GM19351 (cell line): ENCODE data around the gene MS4A7.
"Not testable (repeated sequence)": the region's sequence is repeated elsewhere in the genome, so short reads cannot be mapped to it uniquely, and the experiment has no call there.

Experiments
- ATAC-seq: cut with Tn5 transposase; IDR thresholded peaks from one replicate; pipeline ENCODE4 v1.9.1; 2021; ENCODE audit warnings: mild to moderate bottlenecking, moderate library complexity; ENCODE audit not compliant: unreplicated experiment

MS4A7 gene, protein sequence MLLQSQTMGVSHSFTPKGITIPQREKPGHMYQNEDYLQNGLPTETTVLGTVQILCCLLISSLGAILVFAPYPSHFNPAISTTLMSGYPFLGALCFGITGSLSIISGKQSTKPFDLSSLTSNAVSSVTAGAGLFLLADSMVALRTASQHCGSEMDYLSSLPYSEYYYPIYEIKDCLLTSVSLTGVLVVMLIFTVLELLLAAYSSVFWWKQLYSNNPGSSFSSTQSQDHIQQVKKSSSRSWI

DNA sequence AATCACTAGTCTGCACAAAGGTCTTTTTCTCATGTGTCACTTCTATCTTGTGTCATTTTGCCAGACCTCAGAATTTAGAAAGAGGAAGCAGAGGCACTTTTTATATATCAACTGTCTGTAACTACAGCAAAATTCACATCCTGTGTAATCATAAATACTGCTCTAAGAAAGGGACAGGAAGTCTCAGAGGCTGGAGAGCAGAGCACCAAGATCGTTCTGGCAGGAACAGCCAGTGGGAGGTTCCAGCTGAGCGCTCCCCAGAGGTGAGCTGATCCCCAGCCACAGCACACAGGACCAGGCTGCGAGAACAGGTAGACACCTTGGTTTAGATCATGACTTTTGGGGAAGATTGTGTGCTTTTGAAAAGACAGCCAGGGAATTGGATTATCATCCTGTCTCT lies at the start of gene MS4A7:
MS4A7 (plus strand) TSS at position 179 of the 400 bp plus-strand sequence. CDS start 4,610 bp downstream, outside the sequence.
- ATAC-seq, result peak; percentile 89

DNA sequence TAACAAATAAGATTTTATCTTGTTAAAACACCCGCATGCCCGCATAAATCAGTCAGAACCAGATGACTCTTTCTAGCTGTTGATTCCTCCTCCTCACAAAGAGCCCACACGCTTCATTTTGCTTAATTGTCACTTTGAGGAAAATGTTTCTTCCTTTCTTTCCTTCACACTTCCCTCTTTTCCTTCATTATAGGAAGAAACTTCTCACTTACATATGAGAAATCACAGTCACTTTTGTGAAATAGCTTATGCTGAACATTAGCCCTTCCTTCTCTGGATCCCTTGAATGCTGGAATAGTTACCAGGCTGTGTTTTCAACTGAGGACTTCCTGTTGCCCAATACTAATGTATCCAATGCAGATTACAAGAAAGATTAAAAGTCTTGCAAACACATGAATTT lies 45.5 kb upstream of the MS4A7 start:
- no peak for ATAC-seq

DNA sequence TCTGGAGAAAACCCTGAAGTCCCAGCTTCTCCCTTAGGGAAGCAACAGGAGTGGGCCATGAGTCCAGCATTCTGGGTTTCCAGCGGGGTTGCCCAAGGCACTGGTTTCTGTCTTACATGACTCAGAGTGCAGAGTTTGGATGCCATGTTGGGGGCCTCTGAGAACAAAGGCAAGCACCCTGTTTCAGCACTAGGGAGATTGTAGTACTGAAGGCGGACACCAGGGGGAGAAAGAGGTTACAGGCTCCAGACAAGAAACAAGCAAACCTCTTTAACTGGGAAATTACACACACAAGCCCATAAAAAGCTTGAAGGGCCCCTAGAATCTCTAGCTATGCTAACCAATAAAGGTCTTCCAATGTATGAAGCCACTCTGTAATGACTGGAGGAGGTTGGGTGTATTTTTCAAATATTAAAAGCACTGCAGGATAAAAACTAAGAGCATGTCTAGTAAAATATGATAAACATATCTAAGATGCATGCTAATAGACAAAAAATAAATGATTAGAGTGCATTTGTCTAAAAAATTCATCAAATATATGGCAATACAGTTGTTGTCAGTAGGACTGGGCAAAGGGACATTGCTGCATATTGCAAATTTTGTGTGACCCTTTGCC lies 44.2 kb upstream of the MS4A7 start:
- peak; percentile 79 for ATAC-seq

DNA sequence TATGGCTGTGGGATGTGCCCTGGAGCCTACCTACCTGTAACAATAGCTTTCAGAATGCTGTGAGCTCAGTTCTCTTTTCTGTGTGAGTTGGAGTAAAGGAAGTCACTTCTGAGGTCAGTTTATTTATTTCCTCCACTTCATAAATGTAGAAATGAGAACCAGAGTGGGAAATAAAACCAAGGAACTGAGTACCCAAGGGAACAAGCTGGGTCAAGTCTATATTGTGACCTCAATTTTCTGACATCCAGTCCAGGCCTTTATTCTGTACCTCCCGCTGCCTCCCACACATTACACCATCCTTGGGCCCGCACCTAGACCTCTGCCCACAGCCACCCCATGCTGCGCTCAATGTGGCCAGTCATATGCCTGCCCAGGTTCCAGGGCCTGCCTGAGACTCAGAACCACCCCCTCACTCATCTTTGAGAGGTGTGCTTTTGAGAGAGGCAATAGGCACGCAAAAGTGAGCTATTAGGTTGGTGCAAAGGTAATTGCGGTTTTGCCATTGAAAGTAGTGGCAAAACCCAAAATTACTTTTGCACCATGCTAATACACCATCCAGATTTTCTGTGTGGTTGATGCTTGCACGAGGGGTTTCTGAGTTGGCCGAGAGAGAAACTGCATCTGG lies 41.5 kb upstream of the MS4A7 start:
- no peak for ATAC-seq

DNA sequence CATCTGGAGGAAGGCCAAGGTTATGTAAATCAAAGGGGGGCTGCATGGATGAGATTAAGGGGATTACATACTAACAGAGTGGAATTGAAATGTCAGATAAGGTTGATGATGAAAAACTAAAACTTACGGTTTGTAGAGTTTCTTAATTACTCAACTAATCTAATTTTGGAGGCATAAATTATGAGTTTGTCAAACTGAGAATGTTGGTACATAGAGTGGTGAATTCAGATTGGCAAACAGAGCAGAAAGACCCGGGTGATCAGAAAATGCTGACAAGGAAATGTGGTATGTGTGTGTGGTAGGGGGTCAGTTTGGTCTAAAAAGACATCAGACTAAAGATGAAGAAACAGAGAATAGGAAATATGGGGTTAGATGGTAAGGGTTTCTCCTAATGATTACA lies 40.3 kb upstream of the MS4A7 start:
- ATAC-seq, result no peak

DNA sequence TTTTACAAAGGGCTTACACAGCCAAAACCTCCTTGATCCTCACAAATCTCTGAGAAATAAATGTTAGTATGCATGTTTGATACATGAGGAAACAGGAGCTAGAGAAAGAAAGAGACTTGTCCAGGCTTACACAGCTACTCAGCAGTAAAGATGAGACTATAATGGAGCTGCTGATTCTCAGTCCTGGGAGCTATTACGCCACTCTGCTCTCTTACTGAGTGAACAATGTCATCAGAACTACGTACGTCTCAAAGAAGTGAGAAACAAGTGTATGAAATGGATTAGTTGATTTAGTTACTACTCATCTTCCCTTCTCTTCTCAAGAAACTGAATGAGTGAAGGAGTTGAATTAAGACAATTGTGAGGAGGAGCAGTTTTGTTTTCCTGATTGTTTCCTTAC lies 39.0 kb upstream of the MS4A7 start:
- ATAC-seq, result no peak

DNA sequence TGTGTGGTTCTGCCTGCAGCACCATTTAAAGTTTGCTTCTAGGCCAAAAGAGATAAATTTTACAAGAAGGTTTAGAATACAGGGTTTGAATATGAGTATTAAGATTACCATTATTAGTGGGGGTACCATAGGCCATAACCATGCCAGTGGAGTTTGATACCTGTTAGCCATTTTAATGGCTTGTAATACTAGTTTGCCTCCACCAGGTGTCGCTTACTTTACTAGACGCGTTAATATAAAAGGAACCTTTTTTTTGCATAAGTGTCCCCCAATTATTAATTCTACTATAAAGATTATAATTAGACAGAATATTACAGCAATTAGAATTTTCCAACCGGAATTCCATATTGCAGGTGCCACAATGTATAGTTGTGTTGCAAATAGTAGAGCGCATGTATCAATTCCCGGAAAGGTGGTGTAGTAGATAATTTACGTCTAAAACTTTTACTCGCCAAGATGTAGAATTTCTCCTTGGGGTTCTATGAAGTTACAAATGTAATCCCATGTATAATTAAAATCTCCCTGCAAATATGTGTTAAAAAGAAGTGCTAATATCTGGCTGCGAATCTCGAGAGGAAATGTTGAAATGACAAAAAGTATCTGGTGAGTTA lies 35.1 kb upstream of the MS4A7 start:
- ATAC-seq, result no peak

DNA sequence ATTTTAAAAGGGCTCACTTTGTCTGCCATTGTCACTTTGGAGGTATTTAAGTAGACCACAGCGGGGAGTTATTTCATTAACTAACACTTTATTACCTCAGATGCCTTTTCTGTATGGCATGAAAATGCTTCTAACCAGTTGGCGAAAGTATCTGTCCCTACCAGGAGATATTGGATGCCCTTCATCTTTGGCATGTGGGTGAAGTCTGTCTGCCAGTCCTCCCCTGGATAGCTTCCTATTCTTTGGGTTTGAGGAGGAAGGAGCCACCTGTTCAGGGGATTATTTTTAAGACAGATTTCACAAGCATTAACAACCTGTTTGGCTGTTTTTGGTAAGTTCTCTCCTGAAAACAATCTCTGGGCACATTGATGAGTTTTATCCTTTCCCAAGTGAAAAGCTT lies 34.2 kb upstream of the MS4A7 start:
- ATAC-seq, result no peak

DNA sequence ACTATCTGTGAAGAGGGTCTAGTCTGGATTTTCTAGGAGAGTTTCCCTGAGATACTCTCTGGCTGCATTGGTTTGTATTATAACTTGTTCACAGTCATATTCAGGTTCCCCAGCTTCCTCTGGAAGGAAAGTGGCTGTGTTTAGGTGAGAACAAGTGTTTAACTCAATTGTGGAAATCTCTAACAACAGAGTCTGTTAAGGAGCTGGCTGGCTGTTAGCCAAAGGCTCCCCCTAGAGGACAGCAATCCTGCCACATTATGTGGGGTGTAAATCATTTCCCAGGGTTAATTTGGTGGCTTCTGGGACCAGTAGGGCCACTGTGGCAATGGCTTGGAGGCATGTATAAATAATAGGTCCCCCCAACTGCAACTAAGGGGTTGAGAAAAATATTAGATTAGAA lies 32.8 kb upstream of the MS4A7 start:
- ATAC-seq, result peak; percentile 57

DNA sequence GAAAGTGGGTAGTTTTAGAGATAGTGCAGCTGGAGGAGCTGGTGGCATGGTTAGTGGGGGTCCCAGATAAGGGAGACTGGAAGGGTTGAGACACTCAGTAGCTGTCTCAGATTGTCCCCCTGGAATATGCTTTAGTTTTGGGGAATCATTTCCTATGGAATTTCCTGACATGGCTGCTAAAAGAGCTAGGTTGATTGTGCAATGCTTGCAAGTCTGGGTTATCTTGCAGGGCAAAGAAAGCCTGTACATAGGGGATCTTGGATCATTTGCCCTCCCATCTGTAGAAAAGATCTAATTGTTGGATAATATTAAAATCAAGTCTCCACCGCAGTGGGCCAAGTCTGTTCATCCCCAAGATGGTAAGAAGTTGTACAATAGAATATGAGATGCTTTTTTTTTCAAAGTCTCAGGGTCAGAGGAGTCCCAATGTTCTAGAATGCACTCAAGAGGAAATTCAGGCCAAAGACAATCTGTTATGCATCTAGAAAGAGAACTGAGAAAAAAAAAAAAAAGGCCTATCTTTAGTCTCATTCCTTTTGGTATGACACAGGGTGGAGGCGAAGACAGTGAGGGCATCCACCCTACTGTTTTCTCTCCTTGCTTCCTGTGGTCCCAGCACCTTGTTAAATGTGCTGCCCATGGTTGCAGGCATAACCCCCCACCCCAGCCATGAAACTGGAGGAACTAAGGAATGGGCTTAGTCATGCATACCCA lies 31.1 kb upstream of the MS4A7 start:
- no peak for ATAC-seq

DNA sequence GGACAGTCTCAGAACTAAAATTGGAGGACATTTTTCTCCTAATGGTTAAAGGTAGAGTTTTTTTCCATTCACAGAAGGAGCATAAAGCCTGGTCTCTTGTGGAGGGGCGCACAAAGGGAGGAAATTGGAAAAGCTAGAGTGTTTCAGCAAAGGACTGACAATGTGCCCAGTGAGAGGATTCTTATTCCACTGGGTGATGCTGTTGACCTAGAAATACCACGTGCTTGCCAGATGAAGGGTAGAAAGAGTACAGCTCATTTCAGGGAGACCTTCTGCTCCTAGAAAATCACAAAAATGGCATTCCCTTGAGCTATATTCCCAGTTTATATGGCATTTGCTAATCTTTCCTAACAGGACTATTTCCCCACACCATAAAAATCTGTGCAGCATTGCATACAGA lies 30.2 kb upstream of the MS4A7 start:
- ATAC-seq, result no peak

DNA sequence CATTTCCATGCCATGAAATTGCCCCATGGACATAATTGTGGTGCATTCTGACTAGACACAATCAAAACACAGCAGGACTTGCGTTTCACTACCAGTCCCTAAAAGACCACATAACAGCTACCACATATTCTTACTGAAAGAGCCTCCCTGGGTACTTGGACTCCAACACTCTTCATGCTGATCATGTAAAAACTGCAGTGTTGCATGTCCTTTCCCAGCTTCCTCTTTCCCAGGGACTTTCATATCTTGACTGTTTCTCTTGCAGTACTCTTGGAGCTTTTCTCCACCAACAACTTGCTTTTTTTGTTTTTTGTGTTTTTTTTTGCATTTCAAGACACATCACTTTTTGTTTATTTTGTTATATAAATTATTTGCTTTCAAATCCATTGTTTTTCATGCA lies 28.3 kb upstream of the MS4A7 start:
- ATAC-seq, result no peak

DNA sequence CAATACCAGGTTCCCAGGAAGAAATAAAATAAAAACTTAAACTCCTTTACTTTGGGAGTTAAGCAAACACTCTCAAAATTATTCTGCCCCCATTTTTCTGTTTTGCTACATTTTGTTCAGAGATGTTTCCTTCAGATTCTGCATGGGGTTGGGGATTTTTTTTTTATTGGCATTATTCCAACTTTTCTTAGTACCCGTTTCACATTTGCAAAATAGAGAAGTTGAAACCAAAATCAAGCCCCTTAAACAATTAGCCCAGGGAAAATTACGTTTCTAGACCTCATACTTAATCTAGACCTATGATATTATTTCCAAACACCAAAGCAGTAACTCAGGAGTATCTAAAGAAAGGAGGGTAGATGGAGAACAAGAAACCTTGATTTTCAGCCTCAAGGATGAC lies 20.6 kb upstream of the MS4A7 start:
- ATAC-seq, result no peak

DNA sequence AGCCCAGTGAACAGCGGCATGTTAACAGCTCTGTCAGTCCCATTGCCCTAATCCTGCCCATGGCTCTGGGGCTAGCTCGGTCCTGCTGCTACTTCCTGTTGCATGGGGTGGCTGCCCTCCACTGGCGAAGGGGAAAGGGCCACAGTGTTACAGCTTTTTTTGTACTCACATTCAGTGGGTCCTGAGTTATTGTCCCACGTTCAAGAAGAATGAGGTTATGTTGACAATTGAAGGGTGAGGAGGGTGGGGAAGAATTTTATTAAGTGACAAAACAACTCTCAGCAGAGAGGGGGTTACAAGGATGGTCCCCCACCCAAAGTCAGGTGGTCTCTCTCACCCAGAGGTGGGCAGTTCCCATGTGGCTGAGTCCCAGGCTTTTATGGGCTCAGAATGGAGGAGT lies 17.7 kb upstream of the MS4A7 start:
- no peak for ATAC-seq

DNA sequence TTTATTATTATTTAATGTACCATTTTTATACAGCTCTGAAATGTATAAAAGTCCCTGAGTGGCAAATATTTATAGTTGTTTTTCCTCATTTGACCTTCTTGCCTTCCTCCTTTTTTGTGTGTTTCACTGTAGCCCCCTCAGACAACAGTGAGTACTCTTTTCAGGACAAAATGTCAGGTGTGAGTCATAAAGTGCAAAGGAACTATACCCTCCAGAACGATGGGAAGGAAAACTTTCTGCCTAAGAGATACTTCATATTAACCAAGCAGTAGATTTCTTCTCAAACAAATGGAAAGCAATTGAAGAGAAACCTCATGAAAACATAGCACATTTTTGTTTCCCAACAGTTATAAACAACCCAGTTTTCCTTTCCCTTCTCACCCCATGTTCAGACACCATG lies 16.1 kb upstream of the MS4A7 start:
- no peak for ATAC-seq

DNA sequence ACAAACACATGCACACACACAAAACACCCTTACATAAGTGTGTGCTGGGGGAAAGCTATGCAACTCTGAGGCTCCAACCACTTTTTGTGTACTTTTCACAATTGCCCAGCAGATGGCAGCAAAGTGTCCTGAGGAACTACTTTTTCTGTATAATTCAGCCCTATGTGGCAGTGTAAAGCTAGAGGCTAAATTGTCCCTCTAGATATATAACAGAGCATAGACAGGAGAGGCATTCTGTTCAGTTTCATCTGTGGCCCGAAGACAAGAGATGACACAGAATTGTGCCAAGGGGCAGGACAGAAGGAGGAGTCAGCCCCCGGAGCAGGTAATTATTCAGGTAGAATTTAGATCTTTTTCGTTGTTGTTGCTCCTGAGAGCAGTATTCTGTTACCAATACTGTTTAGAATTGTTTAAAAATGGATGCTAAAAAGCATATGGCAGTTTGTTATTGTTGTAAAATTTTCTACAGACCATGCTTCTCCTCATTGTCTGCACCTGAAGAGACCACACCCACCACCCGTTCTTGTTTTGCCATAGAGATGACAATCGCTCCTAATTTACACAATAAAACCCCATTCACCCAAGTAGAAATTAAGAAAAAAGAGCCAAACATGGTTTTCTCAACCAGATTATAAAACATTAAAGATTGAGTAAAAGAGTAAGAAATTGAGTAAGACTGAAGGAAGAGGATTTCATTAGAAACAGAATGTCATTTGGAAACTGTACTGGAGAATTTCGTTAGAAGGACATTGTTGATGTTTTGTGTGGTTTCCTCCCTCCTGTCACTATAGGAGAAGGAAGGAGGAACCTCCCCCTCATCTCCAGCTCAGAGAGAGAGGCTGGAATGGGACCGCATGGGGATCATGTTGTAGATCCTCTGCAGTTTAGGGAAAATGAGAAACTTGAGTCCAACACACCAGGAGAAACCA lies 14.5 kb upstream of the MS4A7 start:
- peak; percentile 73 for ATAC-seq

DNA sequence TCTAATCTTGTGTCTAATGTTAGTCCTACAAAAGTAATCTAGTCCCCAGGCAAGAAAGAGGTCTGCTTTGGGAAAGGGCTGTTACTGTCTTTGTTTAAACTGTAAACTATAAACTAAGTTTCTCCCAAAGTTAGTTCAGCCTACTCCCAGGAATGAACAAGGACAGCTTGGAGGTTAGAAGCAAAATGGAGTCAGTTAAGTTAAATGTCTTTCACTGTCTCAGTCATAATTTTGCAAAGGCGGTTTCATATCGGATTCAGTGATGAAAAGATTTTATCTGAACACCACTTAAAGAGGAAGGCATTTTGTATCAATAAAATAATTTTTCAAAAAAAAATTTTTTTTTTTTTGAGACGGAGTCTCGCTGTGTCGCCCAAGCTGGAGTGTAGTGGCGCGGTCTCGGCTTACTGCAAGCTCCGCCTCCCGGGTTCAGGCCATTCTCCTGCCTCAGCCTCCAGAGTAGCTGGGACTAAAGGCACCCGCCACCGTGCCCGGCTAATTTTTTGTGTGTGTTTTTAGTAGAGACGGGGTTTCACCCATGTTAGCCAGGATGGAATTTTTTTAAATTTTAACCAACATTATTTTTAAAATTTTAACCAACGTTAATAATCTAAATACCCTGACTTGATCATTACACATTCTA lies 11.9 kb upstream of the MS4A7 start:
- ATAC-seq, result not testable (repeated sequence)

DNA sequence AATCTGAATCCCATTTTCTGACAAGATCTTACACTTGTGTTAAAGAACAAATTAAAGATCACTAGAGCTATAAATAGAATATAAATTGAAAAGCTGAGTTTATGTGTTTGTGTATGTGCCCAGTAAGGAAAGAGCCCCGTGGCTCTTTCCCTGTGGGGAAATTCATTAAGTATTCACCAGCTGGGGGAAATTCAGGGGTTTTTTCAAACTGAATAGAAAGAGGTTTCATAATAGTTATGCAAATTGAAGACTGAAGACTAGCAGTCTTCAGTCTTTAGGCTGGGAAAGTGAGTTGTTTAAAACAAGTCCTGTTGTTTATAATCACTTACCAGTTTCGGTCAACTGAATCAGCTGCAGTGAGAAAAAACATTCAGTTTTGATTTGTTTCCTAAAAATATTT lies 11.3 kb upstream of the MS4A7 start:
- peak; percentile 79 for ATAC-seq

DNA sequence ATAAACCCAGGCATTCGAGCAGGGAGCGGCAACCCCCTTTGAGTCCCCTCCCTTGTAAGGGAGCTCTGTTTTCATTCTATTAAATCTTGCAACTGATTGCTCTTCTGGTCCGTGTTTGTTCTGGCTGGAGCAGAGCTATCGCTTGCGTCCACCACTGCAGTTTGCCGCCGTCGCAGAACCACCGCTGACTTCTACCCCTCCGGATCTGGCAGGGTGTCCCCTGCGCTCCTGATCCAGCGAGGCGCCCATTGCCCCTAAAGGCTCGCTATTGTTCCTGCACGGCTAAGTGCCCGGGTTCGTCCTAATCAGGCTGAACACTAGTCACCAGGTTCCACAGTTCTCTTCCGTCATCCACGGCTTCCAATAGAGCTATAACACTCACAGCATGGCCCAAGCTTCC lies 10.4 kb upstream of the MS4A7 start:
- ATAC-seq, result no peak

DNA sequence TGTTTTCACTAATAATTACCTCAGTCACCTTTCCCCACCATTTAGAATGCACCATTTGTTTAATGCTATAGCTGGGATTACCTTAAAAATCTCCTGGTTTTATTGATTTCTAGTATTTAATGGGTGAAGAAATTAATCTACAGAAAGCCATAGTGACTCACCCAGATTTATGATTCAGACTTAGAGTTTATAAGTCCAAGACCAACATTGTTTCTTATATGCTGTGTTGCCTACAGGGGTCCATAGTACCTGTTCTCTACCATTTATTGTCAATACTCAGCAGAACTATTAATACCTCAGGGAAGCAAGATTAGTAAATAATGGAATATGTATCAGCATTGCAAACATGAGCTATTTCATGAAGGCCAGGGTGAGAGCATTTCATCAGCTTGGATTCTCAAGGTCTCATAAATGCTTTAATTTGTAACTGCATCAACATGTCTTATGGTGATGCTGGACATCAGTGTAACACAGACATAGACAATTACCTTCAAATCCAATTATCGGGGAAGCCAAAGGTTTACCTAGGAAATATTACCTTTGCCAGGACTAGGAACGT lies 8.0 kb upstream of the MS4A7 start:
- ATAC-seq, result no peak
